Measurements from ENCODE around the gene NDUFAF2.

The NDUFAF2 gene

GRCh38 chr5:60918466-60918865 lies 26.5 kb upstream of the NDUFAF2 start:
- H3K14ac ChIP-seq (ENCODE audit: low read length), result no peak overlapping the region
- no peak for DNase-seq (ENCODE audit: low spot score)
- H3K4me2 ChIP-seq (ENCODE audit: insufficient read depth, low read length, poor library complexity, severe bottlenecking), result no peak overlapping the region
- no peak overlapping the region for H4K8ac ChIP-seq (ENCODE audit: low read depth, low read length)
- no peak overlapping the region for H2BK120ac ChIP-seq (ENCODE audit: low read depth, low read length)
- no peak overlapping the region for H3K27ac ChIP-seq (replicated peaks; ENCODE audit: low read length)
- no peaks in the 10 kb centered on the region for H3K4me1 ChIP-seq (ENCODE audit: control insufficient read depth in 2 of 2, insufficient read depth in 1 of 2, low read depth in 1 of 2, low read length in 2 of 2)
- H3K18ac ChIP-seq (ENCODE audit: low read length), result no peak overlapping the region
- H3K9ac ChIP-seq (ENCODE audit: low read depth, low read length, poor library complexity), result no peak overlapping the region
- no peak overlapping the region for H3K23ac ChIP-seq (ENCODE audit: low read depth, low read length, poor library complexity)
- no CpG with 5 or more reads among the region's 2 CpGs for WGBS, 2 donors (ENCODE audit: extremely low coverage in 2 of 2, insufficient read length in 2 of 2, insufficient replicate concordance in 1 of 2)
- no peaks in the 10 kb centered on the region for H3K9me3 ChIP-seq (replicated peaks in 1 of 2; ENCODE audit: control insufficient read depth in 2 of 2, insufficient read depth in 1 of 2, low read depth in 1 of 2, low read length in 2 of 2)
- H2AK5ac ChIP-seq (ENCODE audit: low read depth, low read length), result no peak overlapping the region
- H3K79me1 ChIP-seq (ENCODE audit: low read depth, low read length), result no peaks in the 10 kb centered on the region
- no peak overlapping the region for H4K91ac ChIP-seq (ENCODE audit: low read depth, low read length, poor library complexity)
- H2BK15ac ChIP-seq (ENCODE audit: low read length), result no peak overlapping the region
- no peak overlapping the region for H2BK5ac ChIP-seq (ENCODE audit: low read length)
- no peaks in the 10 kb centered on the region for H3K27me3 ChIP-seq (ENCODE audit: control insufficient read depth in 3 of 3, insufficient read depth in 3 of 3, low read depth in 1 of 3, low read length in 3 of 3)
- H3K4ac ChIP-seq (ENCODE audit: low read length), result no peak overlapping the region
- H2AFZ ChIP-seq (ENCODE audit: low read length), result no peak overlapping the region
- no peak overlapping the region for H3K4me3 ChIP-seq (ENCODE audit: low read length in 2 of 2)
- H2BK12ac ChIP-seq (ENCODE audit: low read length), result no peak overlapping the region
- H3K36me3 ChIP-seq (replicated peaks in 1 of 2; ENCODE audit: control insufficient read depth in 2 of 2, insufficient read depth in 2 of 2, low read length in 2 of 2), result peaks cover 0 to 70% of the 10 kb centered on the region in 2 donors

GRCh38 chr5:60927450-60927849 lies 17.6 kb upstream of the NDUFAF2 start:
- no peak overlapping the region for H3K4ac ChIP-seq (ENCODE audit: low read length)
- no peak overlapping the region for H2BK120ac ChIP-seq (ENCODE audit: low read depth, low read length)
- peaks cover 3 to 58% of the 10 kb centered on the region in 2 donors for H3K36me3 ChIP-seq (replicated peaks in 1 of 2; ENCODE audit: control insufficient read depth in 2 of 2, insufficient read depth in 2 of 2, low read length in 2 of 2)
- H4K91ac ChIP-seq (ENCODE audit: low read depth, low read length, poor library complexity), result no peak overlapping the region
- H2BK15ac ChIP-seq (ENCODE audit: low read length), result no peak overlapping the region
- H2AFZ ChIP-seq (ENCODE audit: low read length), result no peak overlapping the region
- no peaks in the 10 kb centered on the region for H3K27me3 ChIP-seq (ENCODE audit: control insufficient read depth in 3 of 3, insufficient read depth in 3 of 3, low read depth in 1 of 3, low read length in 3 of 3)
- no peak overlapping the region for H3K27ac ChIP-seq (replicated peaks; ENCODE audit: low read length)
- H3K79me1 ChIP-seq (ENCODE audit: low read depth, low read length), result no peaks in the 10 kb centered on the region
- H2BK12ac ChIP-seq (ENCODE audit: low read length), result no peak overlapping the region
- H2AK5ac ChIP-seq (ENCODE audit: low read depth, low read length), result no peak overlapping the region
- H4K8ac ChIP-seq (ENCODE audit: low read depth, low read length), result no peak overlapping the region
- no peak overlapping the region for H2BK5ac ChIP-seq (ENCODE audit: low read length)
- no peak overlapping the region for H3K4me2 ChIP-seq (ENCODE audit: insufficient read depth, low read length, poor library complexity, severe bottlenecking)
- H3K14ac ChIP-seq (ENCODE audit: low read length), result no peak overlapping the region
- no peak overlapping the region for H3K4me3 ChIP-seq (ENCODE audit: low read length in 2 of 2)
- no peak overlapping the region for H3K18ac ChIP-seq (ENCODE audit: low read length)
- H3K4me1 ChIP-seq (ENCODE audit: control insufficient read depth in 2 of 2, insufficient read depth in 1 of 2, low read depth in 1 of 2, low read length in 2 of 2), result no peaks in the 10 kb centered on the region
- no peak overlapping the region for H3K9ac ChIP-seq (ENCODE audit: low read depth, low read length, poor library complexity)
- no peak for DNase-seq (ENCODE audit: low spot score)
- H3K9me3 ChIP-seq (replicated peaks in 1 of 2; ENCODE audit: control insufficient read depth in 2 of 2, insufficient read depth in 1 of 2, low read depth in 1 of 2, low read length in 2 of 2), result peaks cover 0 to 6% of the 10 kb centered on the region in 2 donors
- no peak overlapping the region for H3K23ac ChIP-seq (ENCODE audit: low read depth, low read length, poor library complexity)

GRCh38 chr5:60929024-60929423 lies 16.0 kb upstream of the NDUFAF2 start:
- Histone ChIP-seq H2BK120ac (ENCODE audit: low read depth, low read length) (no peak overlapping the region), H3K4ac (ENCODE audit: low read length) (no peak overlapping the region), H3K27me3 (ENCODE audit: control insufficient read depth in 3 of 3, insufficient read depth in 3 of 3, low read depth in 1 of 3, low read length in 3 of 3) (no peaks in the 10 kb centered on the region), H2AFZ (ENCODE audit: low read length) (no peak overlapping the region), H2BK15ac (ENCODE audit: low read length) (no peak overlapping the region), H3K9ac (ENCODE audit: low read depth, low read length, poor library complexity) (no peak overlapping the region), H3K14ac (ENCODE audit: low read length) (no peak overlapping the region), H3K23ac (ENCODE audit: low read depth, low read length, poor library complexity) (no peak overlapping the region), H3K18ac (ENCODE audit: low read length) (no peak overlapping the region), H4K8ac (ENCODE audit: low read depth, low read length) (no peak overlapping the region), H3K79me1 (ENCODE audit: low read depth, low read length) (no peaks in the 10 kb centered on the region), H2AK5ac (ENCODE audit: low read depth, low read length) (no peak overlapping the region), H3K4me3 (ENCODE audit: low read length in 2 of 2) (no peak overlapping the region), H3K4me2 (ENCODE audit: insufficient read depth, low read length, poor library complexity, severe bottlenecking) (no peak overlapping the region), H3K9me3 (replicated peaks in 1 of 2; ENCODE audit: control insufficient read depth in 2 of 2, insufficient read depth in 1 of 2, low read depth in 1 of 2, low read length in 2 of 2) (peaks cover 0 to 6% of the 10 kb centered on the region in 2 donors), H3K4me1 (ENCODE audit: control insufficient read depth in 2 of 2, insufficient read depth in 1 of 2, low read depth in 1 of 2, low read length in 2 of 2) (no peaks in the 10 kb centered on the region), H2BK5ac (ENCODE audit: low read length) (no peak overlapping the region), H3K27ac (replicated peaks; ENCODE audit: low read length) (no peak overlapping the region), H3K36me3 (replicated peaks in 1 of 2; ENCODE audit: control insufficient read depth in 2 of 2, insufficient read depth in 2 of 2, low read length in 2 of 2) (peaks cover 3 to 57% of the 10 kb centered on the region in 2 donors), H2BK12ac (ENCODE audit: low read length) (no peak overlapping the region), H4K91ac (ENCODE audit: low read depth, low read length, poor library complexity) (no peak overlapping the region)
- no CpG with 5 or more reads among the region's 6 CpGs for WGBS, 2 donors (ENCODE audit: extremely low coverage in 2 of 2, insufficient read length in 2 of 2, insufficient replicate concordance in 1 of 2)
- no peak for DNase-seq (ENCODE audit: low spot score)

- no peak overlapping the region for H2AFZ ChIP-seq (ENCODE audit: low read length)
- H2BK5ac ChIP-seq (ENCODE audit: low read length), result no peak overlapping the region
- no peak overlapping the region for H4K91ac ChIP-seq (ENCODE audit: low read depth, low read length, poor library complexity)
- H2BK120ac ChIP-seq (ENCODE audit: low read depth, low read length), result no peak overlapping the region
- H3K79me1 ChIP-seq (ENCODE audit: low read depth, low read length), result peaks cover 3% of the 10 kb centered on the region
- H3K18ac ChIP-seq (ENCODE audit: low read length), result no peak overlapping the region
- no peak overlapping the region for H3K14ac ChIP-seq (ENCODE audit: low read length)
- no peak overlapping the region for H2AK5ac ChIP-seq (ENCODE audit: low read depth, low read length)
- H2BK15ac ChIP-seq (ENCODE audit: low read length), result no peak overlapping the region
- H3K4me3 ChIP-seq (ENCODE audit: low read length in 2 of 2), result peak overlapping the region in 1 of 2 donors; percentile 82
- no peak overlapping the region for H4K8ac ChIP-seq (ENCODE audit: low read depth, low read length)
- DNase-seq (ENCODE audit: low spot score), result no peak
- peaks cover 4 to 6% of the 10 kb centered on the region in 2 donors for H3K9me3 ChIP-seq (replicated peaks in 1 of 2; ENCODE audit: control insufficient read depth in 2 of 2, insufficient read depth in 1 of 2, low read depth in 1 of 2, low read length in 2 of 2)
- no peak overlapping the region for H3K9ac ChIP-seq (ENCODE audit: low read depth, low read length, poor library complexity)
- H3K4me2 ChIP-seq (ENCODE audit: insufficient read depth, low read length, poor library complexity, severe bottlenecking), result no peak overlapping the region
- H3K36me3 ChIP-seq (replicated peaks in 1 of 2; ENCODE audit: control insufficient read depth in 2 of 2, insufficient read depth in 2 of 2, low read length in 2 of 2), result peaks cover 5 to 26% of the 10 kb centered on the region in 2 donors
- no peak overlapping the region for H2BK12ac ChIP-seq (ENCODE audit: low read length)
- no peak overlapping the region for H3K27ac ChIP-seq (replicated peaks; ENCODE audit: low read length)
- H3K4me1 ChIP-seq (ENCODE audit: control insufficient read depth in 2 of 2, insufficient read depth in 1 of 2, low read depth in 1 of 2, low read length in 2 of 2), result peaks cover 3 to 5% of the 10 kb centered on the region in 2 donors
- H3K27me3 ChIP-seq (ENCODE audit: control insufficient read depth in 3 of 3, insufficient read depth in 3 of 3, low read depth in 1 of 3, low read length in 3 of 3), result no peaks in the 10 kb centered on the region
- H3K23ac ChIP-seq (ENCODE audit: low read depth, low read length, poor library complexity), result no peak overlapping the region
- WGBS, 2 donors (ENCODE audit: extremely low coverage in 2 of 2, insufficient read length in 2 of 2, insufficient replicate concordance in 1 of 2), result no CpG with 5 or more reads among the region's 3 CpGs
- H3K4ac ChIP-seq (ENCODE audit: low read length), result no peak overlapping the region
Measured at GRCh38 chr5:60943624-60944023, 1.4 kb upstream of the NDUFAF2 start.
